Measurements from ENCODE around the gene FCER2.

Gene FCER2

GRCh38 chr19:7731615-7732014 lies 29.7 kb upstream of the FCER2 start:
- H3K79me2 ChIP-seq (ENCODE audit: insufficient read depth, low read length), result no peaks in the 10 kb centered on the region
- H3K27ac ChIP-seq (ENCODE audit: low read length), result no peak overlapping the region
- DNase-seq (no peak), ATAC-seq (ENCODE audit: insufficient read depth, low read depth) (no peak)
- H3K9me3 ChIP-seq (ENCODE audit: insufficient read depth, low read length, severe bottlenecking), result no peaks in the 10 kb centered on the region
- H4K20me1 ChIP-seq (ENCODE audit: insufficient read depth, low read length), result no peaks in the 10 kb centered on the region
- no peak for TF ChIP-seq EZH2 (IDR thresholded peaks at IDR 0.05; ENCODE audit: borderline replicate concordance, low read depth, low read length, severe bottlenecking)
- no peak overlapping the region for H2AFZ ChIP-seq (ENCODE audit: low read depth, low read length)
- no peaks in the 10 kb centered on the region for H3K27me3 ChIP-seq (ENCODE audit: insufficient read depth, low read length, poor library complexity)
- H3K9ac ChIP-seq (ENCODE audit: low read depth, low read length), result no peak overlapping the region
- no peak overlapping the region for H3K4me2 ChIP-seq (ENCODE audit: insufficient read depth, low read length)
- H3K4me3 ChIP-seq (ENCODE audit: low read depth in 1 of 2, low read length in 2 of 2), result no peak overlapping the region
- H3K4me1 ChIP-seq (ENCODE audit: insufficient read depth, low read length), result no peaks in the 10 kb centered on the region
- H3K36me3 ChIP-seq (ENCODE audit: insufficient read depth, low read length), result no peaks in the 10 kb centered on the region

- H3K4me2 ChIP-seq (ENCODE audit: insufficient read depth, low read length), result no peak overlapping the region
- no peaks in the 10 kb centered on the region for H4K20me1 ChIP-seq (ENCODE audit: insufficient read depth, low read length)
- H3K9me3 ChIP-seq (ENCODE audit: insufficient read depth, low read length, severe bottlenecking), result no peaks in the 10 kb centered on the region
- H3K79me2 ChIP-seq (ENCODE audit: insufficient read depth, low read length), result no peaks in the 10 kb centered on the region
- H3K27ac ChIP-seq (ENCODE audit: low read length), result no peak overlapping the region
- H3K36me3 ChIP-seq (ENCODE audit: insufficient read depth, low read length), result no peaks in the 10 kb centered on the region
- no peak for ATAC-seq (ENCODE audit: insufficient read depth, low read depth)
- H3K4me1 ChIP-seq (ENCODE audit: insufficient read depth, low read length), result no peaks in the 10 kb centered on the region
- H3K4me3 ChIP-seq (ENCODE audit: low read depth in 1 of 2, low read length in 2 of 2), result no peak overlapping the region
- H3K27me3 ChIP-seq (ENCODE audit: insufficient read depth, low read length, poor library complexity), result no peaks in the 10 kb centered on the region
- no peak overlapping the region for H2AFZ ChIP-seq (ENCODE audit: low read depth, low read length)
- TF ChIP-seq CTCF (IDR thresholded peaks at IDR 0.05; ENCODE audit: borderline replicate concordance, extremely low read depth, low read length, poor library complexity, severe bottlenecking), result no peak
- TF ChIP-seq EZH2 (IDR thresholded peaks at IDR 0.05; ENCODE audit: borderline replicate concordance, low read depth, low read length, severe bottlenecking), result no peak
- DNase-seq, result no peak
- H3K9ac ChIP-seq (ENCODE audit: low read depth, low read length), result no peak overlapping the region
Observed at GRCh38 chr19:7731218-7731595, 29.3 kb upstream of the FCER2 start.

GRCh38 chr19:7730286-7731217 lies 28.6 kb upstream of the FCER2 start:
- ATAC-seq (ENCODE audit: insufficient read depth, low read depth) (no peak), DNase-seq (no peak)
- no peaks in the 10 kb centered on the region for H3K9me3 ChIP-seq (ENCODE audit: insufficient read depth, low read length, severe bottlenecking)
- TF ChIP-seq CTCF (IDR thresholded peaks at IDR 0.05; ENCODE audit: borderline replicate concordance, extremely low read depth, low read length, poor library complexity, severe bottlenecking) (no peak), EZH2 (IDR thresholded peaks at IDR 0.05; ENCODE audit: borderline replicate concordance, low read depth, low read length, severe bottlenecking) (no peak)
- no peaks in the 10 kb centered on the region for H3K36me3 ChIP-seq (ENCODE audit: insufficient read depth, low read length)
- H2AFZ ChIP-seq (ENCODE audit: low read depth, low read length), result no peak overlapping the region
- H3K27me3 ChIP-seq (ENCODE audit: insufficient read depth, low read length, poor library complexity), result no peaks in the 10 kb centered on the region
- no peak overlapping the region for H3K4me2 ChIP-seq (ENCODE audit: insufficient read depth, low read length)
- no peak overlapping the region for H3K4me3 ChIP-seq (ENCODE audit: low read depth in 1 of 2, low read length in 2 of 2)
- no peak overlapping the region for H3K9ac ChIP-seq (ENCODE audit: low read depth, low read length)
- no peak overlapping the region for H3K27ac ChIP-seq (ENCODE audit: low read length)
- no peaks in the 10 kb centered on the region for H3K79me2 ChIP-seq (ENCODE audit: insufficient read depth, low read length)
- no peaks in the 10 kb centered on the region for H3K4me1 ChIP-seq (ENCODE audit: insufficient read depth, low read length)
- no peaks in the 10 kb centered on the region for H4K20me1 ChIP-seq (ENCODE audit: insufficient read depth, low read length)

GRCh38 chr19:7729831-7730285 lies 27.9 kb upstream of the FCER2 start:
- ATAC-seq (ENCODE audit: insufficient read depth, low read depth), result no peak
- Histone ChIP-seq H3K9ac (ENCODE audit: low read depth, low read length) (no peak overlapping the region), H3K4me2 (ENCODE audit: insufficient read depth, low read length) (no peak overlapping the region)

More at GRCh38 chr19:7729831-7730285, 27.9 kb upstream of the FCER2 start:
- DNase-seq, result no peak
- TF ChIP-seq EZH2 (IDR thresholded peaks at IDR 0.05; ENCODE audit: borderline replicate concordance, low read depth, low read length, severe bottlenecking) (no peak), CTCF (IDR thresholded peaks at IDR 0.05; ENCODE audit: borderline replicate concordance, extremely low read depth, low read length, poor library complexity, severe bottlenecking) (no peak)
- H3K9me3 ChIP-seq (ENCODE audit: insufficient read depth, low read length, severe bottlenecking), result no peaks in the 10 kb centered on the region
- H3K27me3 ChIP-seq (ENCODE audit: insufficient read depth, low read length, poor library complexity), result no peaks in the 10 kb centered on the region
- H3K36me3 ChIP-seq (ENCODE audit: insufficient read depth, low read length), result no peaks in the 10 kb centered on the region
- H3K79me2 ChIP-seq (ENCODE audit: insufficient read depth, low read length), result no peaks in the 10 kb centered on the region
- no peak overlapping the region for H3K4me3 ChIP-seq (ENCODE audit: low read depth in 1 of 2, low read length in 2 of 2)
- H2AFZ ChIP-seq (ENCODE audit: low read depth, low read length), result no peak overlapping the region
- H3K27ac ChIP-seq (ENCODE audit: low read length), result no peak overlapping the region
- no peaks in the 10 kb centered on the region for H4K20me1 ChIP-seq (ENCODE audit: insufficient read depth, low read length)
- no peaks in the 10 kb centered on the region for H3K4me1 ChIP-seq (ENCODE audit: insufficient read depth, low read length)
